Peyer's patch (tissue), 4 donors: ENCODE data around the gene PPP1R16B. TPM values are rescaled to one million over a fixed set of nuclear protein-coding genes. Genes with fewer than 3 reads are reported as not detected.

Source experiments
- DNase-seq, 3 donors: peaks; one replicate each; pipeline ENCODE4 v3.0.0-alpha.2; 2017 to 2019
- H3K27ac ChIP-seq, 4 donors: fragments of 200-600 bp; sonication (generic); one replicate each; pipeline ENCODE4 v1.5.1; 2016 to 2019
- H3K27me3 ChIP-seq, 2 donors: fragments of 200-600 bp; sonication (generic); one replicate each; pipeline ENCODE4 v1.5.1; 2019
- H3K36me3 ChIP-seq, 3 donors: fragments of 200-600 bp; sonication (generic); one replicate each; pipeline ENCODE4 v1.5.1; 2016 to 2019
- H3K4me1 ChIP-seq, 4 donors: fragments of 200-600 bp; sonication (generic); one replicate each; pipeline ENCODE4 v1.5.1; 2016 to 2019
- H3K4me3 ChIP-seq, 4 donors: fragments of 200-600 bp; sonication (generic); 1 replicate in 3 of 4; 2 replicates in 1 of 4; pipeline ENCODE4 v1.5.1; 2016 to 2019; ENCODE audit warnings: mild to moderate bottlenecking in 1 of 4
- H3K9me3 ChIP-seq, 4 donors: fragments of 200-600 bp; sonication (generic); one replicate each; pipeline ENCODE4 v1.5.1; 2016 to 2019; ENCODE audit warnings: mild to moderate bottlenecking in 1 of 4
- CTCF ChIP-seq, 6 experiments: fragments of 450-650 bp in 4 of 6; fragments of 200-600 bp in 2 of 6; sonication (generic) in 1 of 6; IDR thresholded peaks; one replicate each; pipeline ENCODE4 v1.5.1; 2017 to 2019; ENCODE audit warnings: antibody characterized with exemption in 6 of 6, mild to moderate bottlenecking in 3 of 6, moderate library complexity in 1 of 6
- POLR2A ChIP-seq, 2 donors: fragments of 450-650 bp; IDR thresholded peaks; one replicate each; pipeline ENCODE4 v1.5.1; 2017; ENCODE audit warnings: antibody characterized with exemption in 2 of 2, mild to moderate bottlenecking in 2 of 2, moderate library complexity in 2 of 2
- total RNA-seq, 4 donors: library from RNA; depleted of rRNA; stranded (reverse); fragments of >200 nt; gene quantifications; one replicate each; pipeline ENCODE4 v1.1.0, GENCODE V29; 2016

Gene PPP1R16B
- 10 to 100 TPM in 1 of 4 donors, 1 to 10 TPM in 3; 3.2 to 41.3 (median 7.2) TPM for total RNA-seq

- DNase-seq, result peak; percentile 70 to 91 (median 88)
- peak within 1 kb of the TSS; percentile 61 to 87 (median 78) for H3K4me3 ChIP-seq
- peaks cover 0 to 28% (median 18%) of the 10 kb centered on the region in 4 donors for H3K4me1 ChIP-seq
- TF ChIP-seq CTCF (IDR thresholded peaks at IDR 0.05) (no peak), POLR2A (IDR thresholded peaks at IDR 0.05) (peak; percentile 40 to 42)
- H3K27ac ChIP-seq, result peak within 1 kb of the TSS; percentile 82 to 96 (median 88)
- H3K36me3 ChIP-seq, result no peaks in the 10 kb centered on the region
- peaks cover 0 to 10% of the 10 kb centered on the region in 2 donors for H3K27me3 ChIP-seq
- no peaks in the 10 kb centered on the region for H3K9me3 ChIP-seq
Measured at GRCh38 chr20:38805502-38805957, at the start of gene PPP1R16B. TSS of gene PPP1R16B (plus strand) at chr20:38805697. CDS start at chr20:38835926, 30,229 bp downstream.

GRCh38 chr20:38757145-38757775 lies 48.2 kb upstream of the PPP1R16B start:
- Histone ChIP-seq H3K27ac (no peak overlapping the region), H3K27me3 (no peaks in the 10 kb centered on the region), H3K4me1 (no peaks in the 10 kb centered on the region), H3K4me3 (no peak overlapping the region), H3K36me3 (peaks cover 0 to 86% (median 0%) of the 10 kb centered on the region in 3 donors), H3K9me3 (no peaks in the 10 kb centered on the region)
- TF ChIP-seq POLR2A (IDR thresholded peaks at IDR 0.05) (no peak), CTCF (IDR thresholded peaks at IDR 0.05) (no peak)
- DNase-seq, result no peak

- Histone ChIP-seq H3K9me3 (no peaks in the 10 kb centered on the region), H3K27ac (no peak overlapping the region), H3K27me3 (no peaks in the 10 kb centered on the region), H3K4me1 (no peaks in the 10 kb centered on the region), H3K4me3 (no peak overlapping the region), H3K36me3 (peaks cover 0 to 86% (median 0%) of the 10 kb centered on the region in 3 donors)
- no peak for TF ChIP-seq CTCF (IDR thresholded peaks at IDR 0.05)
- TF ChIP-seq POLR2A (IDR thresholded peaks at IDR 0.05), result no peak
- no peak for DNase-seq
Measured at GRCh38 chr20:38759106-38759505, 46.4 kb upstream of the PPP1R16B start.

- Histone ChIP-seq H3K4me3 (no peak overlapping the region), H3K36me3 (peaks cover 0 to 82% (median 0%) of the 10 kb centered on the region in 3 donors), H3K4me1 (no peaks in the 10 kb centered on the region), H3K9me3 (no peaks in the 10 kb centered on the region), H3K27ac (no peak overlapping the region), H3K27me3 (no peaks in the 10 kb centered on the region)
- no peak for DNase-seq
- no peak for TF ChIP-seq POLR2A (IDR thresholded peaks at IDR 0.05)
- no peak for TF ChIP-seq CTCF (IDR thresholded peaks at IDR 0.05)
Measured at GRCh38 chr20:38760978-38761377, 44.5 kb upstream of the PPP1R16B start.

GRCh38 chr20:38762174-38762573 lies 43.3 kb upstream of the PPP1R16B start:
- H3K27me3 ChIP-seq, result no peaks in the 10 kb centered on the region
- H3K4me1 ChIP-seq, result no peaks in the 10 kb centered on the region
- H3K4me3 ChIP-seq, result no peak overlapping the region
- H3K27ac ChIP-seq, result no peak overlapping the region
- peaks cover 0 to 80% (median 5%) of the 10 kb centered on the region in 3 donors for H3K36me3 ChIP-seq
- DNase-seq, result no peak
- H3K9me3 ChIP-seq, result no peaks in the 10 kb centered on the region
- TF ChIP-seq CTCF (IDR thresholded peaks at IDR 0.05) (no peak), POLR2A (IDR thresholded peaks at IDR 0.05) (no peak)
